Mucosa of stomach (tissue), 1 donor: ENCODE results near the gene CLRN2.
A peak's percentile ranks its signal among the peaks of the same experiment; 100 is the strongest.

ENCODE experiments used
- H3K27me3 ChIP-seq: one replicate; pipeline ENCODE4 v1.7.0; 2013; ENCODE audit warnings: mild to moderate bottlenecking, low read length; ENCODE audit not compliant: control insufficient read depth, insufficient read depth
- H3K36me3 ChIP-seq: one replicate; pipeline ENCODE4 v1.7.0; 2013; ENCODE audit warnings: low read length; ENCODE audit not compliant: control insufficient read depth, insufficient read depth
- H3K4me1 ChIP-seq: one replicate; pipeline ENCODE4 v1.7.0; 2013; ENCODE audit warnings: mild to moderate bottlenecking, low read length; ENCODE audit not compliant: control insufficient read depth, insufficient read depth
- H3K4me3 ChIP-seq: one replicate; pipeline ENCODE4 v1.7.0; 2013; ENCODE audit warnings: low read length
- H3K9ac ChIP-seq: one replicate; pipeline ENCODE4 v1.7.0; 2013; ENCODE audit warnings: mild to moderate bottlenecking, low read length, moderate library complexity
- H3K9me3 ChIP-seq: one replicate; pipeline ENCODE4 v1.7.0; 2013; ENCODE audit warnings: mild to moderate bottlenecking, low read length, moderate library complexity; ENCODE audit not compliant: control insufficient read depth
- donor health status: Pancreatic carcinoma.

Gene CLRN2

DNA sequence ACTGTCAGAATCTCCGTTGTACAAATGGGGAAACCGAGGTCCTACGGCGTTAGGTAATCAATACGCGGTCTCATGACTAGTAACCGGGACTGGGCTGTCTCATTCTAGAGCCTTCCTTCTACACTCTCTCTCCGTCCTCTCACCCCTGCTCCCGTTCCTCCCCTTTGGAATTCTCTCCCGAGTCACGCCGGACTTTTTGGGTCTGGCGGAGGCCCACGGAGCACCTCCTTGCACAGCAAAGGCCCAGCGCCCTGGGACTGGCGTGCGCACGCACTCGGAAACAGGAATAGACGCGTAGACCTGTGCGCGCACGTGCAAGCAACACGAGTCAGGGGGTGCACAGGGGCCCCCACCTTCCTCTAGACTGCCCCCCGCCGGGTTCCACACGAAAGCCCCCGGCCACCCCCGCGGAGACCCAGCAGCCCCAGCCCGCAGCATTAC is 3.4 kb upstream of the CLRN2 start:
- Histone ChIP-seq H3K4me3 (peak overlapping the region; percentile 44), H3K36me3 (no peaks in the 10 kb centered on the region), H3K9me3 (no peaks in the 10 kb centered on the region), H3K27me3 (no peaks in the 10 kb centered on the region), H3K9ac (peak overlapping the region; percentile 56), H3K4me1 (no peaks in the 10 kb centered on the region)

DNA sequence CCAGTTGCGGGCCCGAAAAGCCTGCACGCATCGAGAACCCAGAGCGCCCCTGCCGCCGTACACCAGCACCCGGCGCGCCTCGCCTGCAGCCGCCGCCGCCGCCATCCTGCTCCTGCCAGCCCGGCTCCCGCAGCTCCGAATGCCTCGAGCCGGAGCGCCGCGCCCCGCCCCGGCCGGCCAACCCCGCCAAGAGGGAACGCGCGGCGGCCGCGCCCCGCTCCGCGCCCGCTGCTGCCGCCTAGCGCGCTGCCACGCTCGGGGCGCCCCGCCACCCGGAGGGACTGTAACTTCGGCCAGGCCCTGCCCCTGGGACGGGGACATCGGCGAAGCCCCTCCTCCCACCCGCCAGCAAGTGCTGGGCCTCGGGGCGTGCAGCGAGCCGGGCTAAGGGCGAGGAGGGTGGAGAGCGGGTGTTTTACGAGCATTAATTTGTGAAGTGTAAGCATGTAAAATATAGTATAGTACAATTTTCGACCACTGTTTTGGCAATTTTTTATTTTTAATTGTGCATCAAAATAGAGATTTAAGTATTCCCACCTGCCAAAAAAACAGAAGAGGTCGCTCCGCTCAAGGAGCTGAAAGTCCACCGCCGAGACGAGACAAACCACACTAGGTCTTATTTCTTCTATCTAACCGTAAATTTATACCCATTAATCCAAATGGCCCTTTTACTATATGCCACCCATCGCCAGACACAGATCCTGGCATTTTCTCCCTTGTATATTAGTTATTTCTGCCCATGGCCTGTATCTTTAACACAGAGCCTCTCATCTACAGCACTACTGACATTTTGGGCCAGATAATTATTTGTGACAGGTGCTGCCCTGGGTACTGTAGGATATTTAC is 2.8 kb upstream of the CLRN2 start, which contains the start of gene QDPR:
QDPR (minus strand) TSS at position 141 of the 846 bp plus-strand sequence; CDS start at position 105, 36 bp downstream.
- Histone ChIP-seq H3K36me3 (no peaks in the 10 kb centered on the region), H3K9ac (peak within 1 kb of the TSS; percentile 59), H3K4me3 (peak within 1 kb of the TSS; percentile 44), H3K9me3 (no peaks in the 10 kb centered on the region), H3K4me1 (no peaks in the 10 kb centered on the region), H3K27me3 (peaks cover 2% of the 10 kb centered on the region)

DNA sequence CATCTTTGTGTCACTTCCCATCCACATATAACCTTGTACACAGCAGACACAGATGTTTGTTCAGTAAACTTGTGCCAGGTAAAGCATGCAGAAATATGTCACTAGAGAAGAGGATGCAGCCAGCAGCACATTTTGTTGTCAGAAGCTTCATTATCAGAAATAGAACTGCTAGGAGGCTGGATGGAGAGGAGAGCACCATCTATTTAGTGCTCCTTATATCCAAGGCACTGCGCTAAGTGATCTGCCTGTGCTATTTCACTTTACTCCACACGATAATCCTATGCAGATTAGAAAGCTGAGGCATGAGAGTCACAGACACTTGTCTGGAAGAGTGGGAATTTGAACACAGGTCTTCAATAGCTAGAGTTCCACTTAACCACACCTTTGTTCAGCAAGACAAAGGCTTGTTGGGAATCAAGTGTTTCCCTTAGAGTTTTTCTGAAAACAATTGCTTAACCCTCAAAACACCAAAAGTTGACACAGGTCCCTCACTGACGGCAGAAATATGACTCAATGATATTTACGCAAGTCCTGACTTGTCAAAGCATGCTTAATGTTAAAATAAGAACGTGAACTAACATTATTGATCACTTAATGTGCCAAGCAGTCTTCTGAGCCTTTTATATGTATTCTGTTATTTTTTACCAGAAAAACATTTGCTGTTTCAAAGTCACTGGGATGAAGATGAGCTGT is 1.8 kb upstream of the CLRN2 start:
- Histone ChIP-seq H3K36me3 (no peaks in the 10 kb centered on the region), H3K9ac (no peak overlapping the region), H3K4me3 (no peak overlapping the region), H3K4me1 (no peaks in the 10 kb centered on the region), H3K27me3 (peaks cover 5% of the 10 kb centered on the region), H3K9me3 (no peaks in the 10 kb centered on the region)

DNA sequence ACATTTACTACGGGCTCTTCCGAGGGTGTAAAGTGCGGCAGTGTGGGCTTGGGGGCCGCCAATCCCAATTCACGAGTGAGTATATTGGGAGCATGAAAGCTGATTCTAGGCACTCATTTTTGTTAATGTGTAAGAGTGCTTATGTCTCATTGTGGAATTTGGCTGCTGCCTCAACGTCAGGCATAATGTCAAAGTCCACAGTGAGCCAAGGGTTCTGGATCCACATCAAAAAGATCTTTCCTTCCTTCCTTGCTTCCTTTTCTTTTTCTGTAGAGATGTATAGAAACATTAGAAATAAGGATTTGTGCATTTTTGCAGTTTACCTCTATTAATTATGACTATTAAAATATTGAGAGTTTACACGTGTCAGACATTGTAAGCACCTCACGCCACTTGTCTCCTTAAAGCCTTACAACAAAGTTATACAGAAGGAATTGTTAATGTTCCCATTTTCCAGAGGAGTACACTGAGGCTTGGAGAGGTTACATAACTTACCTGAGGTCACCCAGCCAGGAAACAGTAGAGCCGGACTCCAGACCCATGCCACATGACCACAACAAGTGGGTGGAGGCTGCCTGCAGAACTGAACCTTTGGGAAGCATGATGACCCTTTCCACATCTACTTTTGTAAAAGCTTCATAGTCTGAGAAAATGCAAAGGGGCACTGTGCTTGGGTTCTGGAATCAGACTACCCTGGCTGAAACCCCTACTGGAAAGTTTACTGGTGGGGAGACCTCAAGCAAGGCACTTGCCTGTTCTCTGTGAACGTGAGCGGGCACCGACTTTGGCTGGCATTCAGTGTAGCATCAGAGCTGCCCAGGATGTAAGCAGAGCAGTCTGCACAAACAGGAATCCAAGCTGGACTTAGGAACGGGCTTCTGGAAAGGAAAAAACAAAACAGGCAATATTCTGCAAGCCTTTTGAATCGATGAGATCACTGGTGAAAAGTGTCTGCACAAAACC is 761 bp downstream of the CLRN2 start:
- no peak overlapping the region for H3K9ac ChIP-seq
- H3K9me3 ChIP-seq: no peaks in the 10 kb centered on the region
- no peaks in the 10 kb centered on the region for H3K36me3 ChIP-seq
- H3K4me1 ChIP-seq: no peaks in the 10 kb centered on the region
- H3K27me3 ChIP-seq: peaks cover 5% of the 10 kb centered on the region
- H3K4me3 ChIP-seq: no peak overlapping the region

DNA sequence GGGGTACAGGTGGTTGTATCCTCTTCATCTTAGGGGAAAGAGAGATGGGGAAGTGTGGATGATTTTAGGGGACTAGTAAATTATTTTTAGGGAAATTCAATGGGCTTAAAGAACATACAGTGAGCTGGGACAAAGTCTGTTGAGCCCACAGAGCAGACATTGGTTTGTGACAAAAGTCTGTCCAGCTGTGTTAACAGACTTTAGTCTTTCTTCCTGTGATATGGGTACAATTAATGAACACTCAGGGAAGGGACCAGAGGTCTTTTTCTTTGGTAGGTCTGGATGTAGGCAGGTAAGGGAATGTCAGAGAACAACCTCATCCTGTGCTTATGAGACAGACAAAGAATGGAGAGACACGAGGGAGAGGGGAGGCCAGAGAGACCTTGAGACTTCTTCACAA is 2.0 kb downstream of the CLRN2 start:
- Histone ChIP-seq H3K9ac (no peak overlapping the region), H3K4me1 (no peaks in the 10 kb centered on the region), H3K36me3 (no peaks in the 10 kb centered on the region), H3K9me3 (no peaks in the 10 kb centered on the region), H3K27me3 (peaks cover 5% of the 10 kb centered on the region), H3K4me3 (no peak overlapping the region)

DNA sequence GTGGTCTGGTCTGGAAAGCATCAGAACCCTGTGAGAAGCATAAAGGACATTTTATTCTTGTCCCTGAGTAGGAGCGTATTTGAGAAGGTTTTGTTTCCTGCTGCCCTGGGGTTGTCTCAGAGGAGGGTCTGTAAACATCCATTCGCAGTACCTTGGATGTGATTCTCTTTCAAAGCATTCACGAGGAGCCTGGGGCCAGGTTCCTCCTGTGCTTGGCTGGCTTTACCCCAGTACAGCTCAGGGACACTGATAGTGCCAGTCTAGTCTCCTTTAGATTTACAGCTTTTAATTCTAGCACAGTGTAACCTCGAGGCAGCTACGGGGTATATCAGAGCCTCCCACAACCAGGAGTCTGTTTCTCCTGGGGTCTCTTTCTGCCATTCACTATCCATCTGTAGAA is 2.7 kb downstream of the CLRN2 start:
- Histone ChIP-seq H3K9ac (no peak overlapping the region), H3K4me3 (no peak overlapping the region), H3K36me3 (no peaks in the 10 kb centered on the region), H3K27me3 (peaks cover 5% of the 10 kb centered on the region), H3K9me3 (no peaks in the 10 kb centered on the region), H3K4me1 (no peaks in the 10 kb centered on the region)

DNA sequence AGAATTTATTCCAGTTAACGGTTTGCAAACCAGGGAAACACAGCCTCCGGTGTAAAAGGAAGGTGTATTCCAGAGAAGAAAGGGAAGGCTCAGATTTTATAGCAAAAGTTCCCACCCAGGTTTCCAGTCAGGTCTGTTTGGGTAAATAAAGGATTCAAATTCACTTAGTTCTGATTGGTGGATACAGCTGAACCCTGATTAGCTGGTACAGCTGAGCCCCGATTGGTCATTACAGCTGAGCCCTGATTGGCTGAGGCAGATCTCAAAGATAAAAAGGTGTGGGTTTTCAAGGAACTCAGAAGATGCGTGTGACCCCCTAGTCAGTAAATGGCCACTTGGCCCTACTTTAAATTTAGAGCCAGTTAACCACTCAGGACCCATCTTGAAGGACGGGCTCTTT is 6.6 kb downstream of the CLRN2 start:
- no peaks in the 10 kb centered on the region for H3K4me1 ChIP-seq
- no peaks in the 10 kb centered on the region for H3K9me3 ChIP-seq
- no peak overlapping the region for H3K9ac ChIP-seq
- H3K27me3 ChIP-seq: peaks cover 5% of the 10 kb centered on the region
- no peak overlapping the region for H3K4me3 ChIP-seq
- H3K36me3 ChIP-seq: no peaks in the 10 kb centered on the region

DNA sequence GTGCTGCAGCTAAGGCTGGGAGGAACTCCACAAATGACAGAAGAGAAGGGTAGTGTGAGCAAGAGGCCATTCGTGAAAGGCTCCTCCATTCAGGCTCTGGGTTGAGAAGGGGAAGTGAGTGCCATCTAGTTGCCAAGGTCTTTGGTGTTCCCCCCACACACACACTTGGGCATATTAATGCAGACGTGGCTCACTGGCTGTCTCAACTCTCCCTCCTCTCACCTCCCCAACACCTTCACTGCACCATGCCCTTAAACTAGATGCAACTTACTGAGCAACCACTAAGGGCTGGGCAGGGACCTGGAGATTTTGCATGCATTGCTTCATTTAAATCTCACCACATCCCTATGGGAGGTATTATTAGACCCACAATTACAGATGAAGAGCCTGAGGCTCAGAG is 8.7 kb downstream of the CLRN2 start:
- Histone ChIP-seq H3K4me3 (no peak overlapping the region), H3K9me3 (no peaks in the 10 kb centered on the region), H3K36me3 (no peaks in the 10 kb centered on the region), H3K4me1 (no peaks in the 10 kb centered on the region), H3K9ac (no peak overlapping the region), H3K27me3 (peaks cover 2% of the 10 kb centered on the region)

DNA sequence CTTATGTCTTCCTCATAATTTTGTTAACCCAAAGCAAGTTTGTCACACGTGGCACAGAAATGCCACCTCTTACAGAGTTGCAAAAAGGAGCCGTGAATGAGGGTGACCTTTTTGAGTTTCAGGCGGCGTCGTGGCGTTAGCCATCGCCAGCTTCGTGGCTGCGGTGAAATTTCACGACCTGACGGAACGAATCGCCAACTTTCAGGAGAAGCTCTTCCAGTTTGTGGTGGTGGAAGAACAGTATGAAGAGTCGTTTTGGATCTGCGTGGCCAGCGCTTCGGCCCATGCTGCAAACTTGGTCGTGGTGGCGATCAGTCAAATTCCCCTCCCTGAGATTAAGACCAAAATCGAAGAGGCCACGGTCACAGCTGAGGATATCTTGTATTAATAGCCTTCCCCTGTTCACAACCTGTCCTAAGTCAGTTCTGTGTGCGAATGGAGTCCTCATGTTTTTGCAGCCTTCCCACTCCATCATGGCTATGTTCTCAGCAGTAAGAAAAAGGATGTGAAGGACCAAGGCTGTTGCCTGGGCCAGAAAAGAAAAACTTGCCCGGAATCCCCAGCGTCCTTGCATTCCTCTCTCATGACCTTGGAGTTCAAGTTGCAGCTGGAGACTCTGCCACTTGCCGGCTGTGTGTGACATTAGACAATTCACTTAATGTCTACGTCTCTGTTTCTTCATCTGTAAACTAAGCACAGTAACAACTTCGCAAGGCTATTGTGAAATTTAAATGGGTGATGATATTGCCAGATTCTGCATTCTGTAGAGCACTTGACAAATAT is 11.9 kb downstream of the CLRN2 start:
- H3K36me3 ChIP-seq: no peaks in the 10 kb centered on the region
- no peaks in the 10 kb centered on the region for H3K9me3 ChIP-seq
- no peak overlapping the region for H3K9ac ChIP-seq
- peaks cover 3% of the 10 kb centered on the region for H3K27me3 ChIP-seq
- H3K4me3 ChIP-seq: no peak overlapping the region
- H3K4me1 ChIP-seq: no peaks in the 10 kb centered on the region

DNA sequence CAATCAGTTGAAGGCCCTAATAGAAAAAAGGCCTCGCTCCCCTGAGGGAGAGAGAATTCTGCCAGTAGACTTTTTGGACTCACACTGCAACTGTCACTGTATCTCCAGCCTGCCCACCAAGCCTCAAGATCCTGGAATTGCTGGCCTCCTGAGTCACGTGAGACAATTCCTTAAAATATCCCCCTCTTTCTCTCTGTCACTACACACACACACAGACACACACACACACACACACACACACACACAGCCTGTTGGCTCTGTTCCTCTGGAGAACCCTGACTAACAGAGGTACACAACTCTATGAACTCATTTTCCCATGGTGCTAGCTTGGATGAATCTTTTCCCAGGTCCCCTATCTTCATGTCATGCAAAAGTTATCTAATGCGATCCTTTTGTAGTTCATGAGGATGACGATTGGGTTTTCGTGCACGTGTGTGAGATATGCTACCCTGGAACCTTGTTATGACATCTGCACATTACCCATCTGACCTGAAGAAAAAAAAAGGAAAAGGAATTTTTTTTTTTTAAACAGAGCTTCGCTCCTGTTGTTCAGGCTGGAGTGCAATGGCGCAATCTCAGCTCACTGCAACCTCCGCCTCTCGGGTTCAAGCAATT is 13.7 kb downstream of the CLRN2 start:
- H3K4me1 ChIP-seq: no peaks in the 10 kb centered on the region

More for the DNA sequence above, 13.7 kb downstream of the CLRN2 start:
- Histone ChIP-seq H3K36me3 (no peaks in the 10 kb centered on the region), H3K9me3 (no peaks in the 10 kb centered on the region), H3K9ac (no peak overlapping the region), H3K27me3 (peaks cover 3% of the 10 kb centered on the region), H3K4me3 (no peak overlapping the region)
